Osteoblast (primary cell): ENCODE data around the gene KIF13A. TPM values are rescaled to one million over a fixed set of nuclear protein-coding genes. Genes with fewer than 3 reads are reported as not detected.

Experiments used
- DNase-seq: peaks from one replicate; pipeline ENCODE4 v3.0.0; 2011; ENCODE audit warnings: low spot score, mixed read lengths; ENCODE audit not compliant: insufficient read length; ENCODE audit errors: missing footprints
- H2AFZ ChIP-seq: 2 replicates; pipeline ENCODE4 v1.6.0; 2011; ENCODE audit warnings: mild to moderate bottlenecking, low read length
- H3K27ac ChIP-seq: 2 replicates; pipeline ENCODE4 v1.5.1; 2011; ENCODE audit warnings: mild to moderate bottlenecking, low read depth, low read length, moderate library complexity
- H3K27me3 ChIP-seq: 2 replicates; pipeline ENCODE4 v1.6.0; 2012; ENCODE audit warnings: mild to moderate bottlenecking, control low read depth, inconsistent platforms, low read length, moderate library complexity; ENCODE audit not compliant: insufficient read depth
- H3K36me3 ChIP-seq: 2 replicates; pipeline ENCODE4 v1.5.1; 2011; ENCODE audit warnings: mild to moderate bottlenecking, low read length, control low read depth, moderate library complexity; ENCODE audit not compliant: insufficient read depth
- H3K4me1 ChIP-seq: 2 replicates; pipeline ENCODE4 v1.5.1; 2011; ENCODE audit warnings: mild to moderate bottlenecking, low read length, control low read depth, moderate library complexity; ENCODE audit not compliant: insufficient read depth
- H3K4me2 ChIP-seq: 2 replicates; pipeline ENCODE4 v1.6.0; 2011; ENCODE audit warnings: mild to moderate bottlenecking, low read length; ENCODE audit not compliant: insufficient read depth
- H3K4me3 ChIP-seq: fragments of 200-600 bp; sonication (generic); 3 replicates; pipeline ENCODE4 v1.5.1; 2012; ENCODE audit warnings: mild to moderate bottlenecking, low read length, inconsistent platforms; ENCODE audit not compliant: insufficient read depth
- H3K79me2 ChIP-seq: 2 replicates; pipeline ENCODE4 v1.6.0; 2012; ENCODE audit warnings: mild to moderate bottlenecking, low read length, control low read depth, inconsistent platforms; ENCODE audit not compliant: insufficient read depth
- H3K9me3 ChIP-seq: 2 replicates; pipeline ENCODE4 v1.5.1; 2011; ENCODE audit warnings: low read depth, low read length, control low read depth
- H4K20me1 ChIP-seq: 2 replicates; pipeline ENCODE4 v1.6.0; 2012; ENCODE audit warnings: mild to moderate bottlenecking, low read length, control low read depth; ENCODE audit not compliant: insufficient read depth
- CTCF ChIP-seq: IDR thresholded peaks from 2 replicates; pipeline ENCODE4 v1.5.1; 2011; ENCODE audit warnings: mild to moderate bottlenecking, low read depth, low read length, moderate library complexity; ENCODE audit errors: extremely low read depth
- total RNA-seq: library from RNA; depleted of rRNA; stranded (reverse); fragments of >200 nt; gene quantifications from 2 replicates; pipeline ENCODE4 v1.2.3, GENCODE V29; 2012

KIF13A gene
- total RNA-seq, 1 donor = 61.5 TPM

DNA sequence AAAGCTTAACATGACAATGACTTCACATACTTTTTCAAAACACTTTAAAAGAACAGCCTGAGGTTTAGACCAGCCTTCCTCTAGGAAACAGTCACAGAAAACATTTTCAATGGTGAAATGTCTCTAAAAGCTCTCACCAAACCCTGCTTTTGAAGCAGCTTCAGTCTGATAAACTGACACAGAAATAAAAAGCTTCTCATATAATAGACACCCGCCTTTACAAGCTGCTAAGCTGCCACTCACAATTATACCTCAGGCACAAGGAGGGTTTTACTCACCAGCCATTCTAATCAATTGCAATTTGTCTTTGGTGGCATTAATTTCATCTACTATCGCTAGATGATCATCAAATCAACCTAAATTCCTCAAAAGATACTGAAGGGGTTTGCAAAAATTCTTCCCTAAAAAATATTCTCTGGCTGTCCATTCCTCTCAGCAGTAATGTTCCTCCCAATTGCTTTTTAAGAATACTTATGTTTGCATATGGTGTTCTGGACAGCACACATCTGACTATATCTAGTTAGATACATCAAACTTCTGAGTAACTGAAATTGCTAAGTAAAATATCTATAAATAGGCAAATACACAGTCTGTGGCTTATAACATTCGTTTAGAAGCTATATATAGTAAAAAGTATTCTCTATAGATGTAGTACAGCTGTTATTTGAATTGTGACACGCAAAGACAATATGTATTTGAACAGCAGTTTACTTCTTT is 29.4 kb downstream of the KIF13A start:
- no peak overlapping the region for H2AFZ ChIP-seq
- peaks cover 26% of the 10 kb centered on the region for H4K20me1 ChIP-seq
- H3K4me2 ChIP-seq = no peak overlapping the region
- H3K4me3 ChIP-seq = no peak overlapping the region
- H3K4me1 ChIP-seq = peaks cover 26% of the 10 kb centered on the region
- H3K27me3 ChIP-seq = no peaks in the 10 kb centered on the region
- H3K79me2 ChIP-seq = peaks cover 90% of the 10 kb centered on the region
- no peaks in the 10 kb centered on the region for H3K36me3 ChIP-seq
- H3K9me3 ChIP-seq = no peaks in the 10 kb centered on the region
- no peak for TF ChIP-seq CTCF
- peak overlapping the region; percentile 10 for H3K27ac ChIP-seq
- no peak for DNase-seq

DNA sequence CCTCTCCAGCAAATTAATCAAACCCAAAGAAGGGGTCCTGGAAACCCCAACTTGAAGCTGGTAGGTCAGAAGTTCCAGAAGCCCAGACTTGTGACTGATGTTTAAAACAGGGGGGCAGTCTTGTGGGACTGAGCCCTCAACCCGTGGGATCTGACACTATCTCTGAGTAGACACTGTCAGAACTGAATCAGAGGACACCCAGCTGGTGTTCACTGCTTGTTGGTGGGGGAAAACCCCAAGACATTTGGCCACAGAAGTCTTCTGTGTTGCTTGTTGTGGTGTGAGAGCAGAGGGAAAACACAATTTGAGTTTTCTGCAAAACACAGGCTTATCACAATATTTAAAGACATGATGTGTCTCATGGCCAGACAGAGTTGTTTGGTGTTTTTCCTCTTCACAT is 29.9 kb downstream of the KIF13A start:
- Histone ChIP-seq H3K27ac (peak overlapping the region; percentile 10), H3K79me2 (peaks cover 91% of the 10 kb centered on the region), H3K4me3 (no peak overlapping the region), H3K4me1 (peaks cover 24% of the 10 kb centered on the region), H3K4me2 (no peak overlapping the region), H2AFZ (no peak overlapping the region), H3K9me3 (no peaks in the 10 kb centered on the region), H4K20me1 (peaks cover 26% of the 10 kb centered on the region), H3K27me3 (no peaks in the 10 kb centered on the region), H3K36me3 (no peaks in the 10 kb centered on the region)
- no peak for TF ChIP-seq CTCF
- no peak for DNase-seq

- Histone ChIP-seq H3K9me3 (no peaks in the 10 kb centered on the region), H3K27me3 (no peaks in the 10 kb centered on the region), H2AFZ (no peak overlapping the region), H4K20me1 (peaks cover 23% of the 10 kb centered on the region), H3K27ac (peak overlapping the region; percentile 10), H3K79me2 (peaks cover 94% of the 10 kb centered on the region), H3K4me2 (no peak overlapping the region), H3K4me3 (no peak overlapping the region), H3K36me3 (no peaks in the 10 kb centered on the region), H3K4me1 (peaks cover 20% of the 10 kb centered on the region)
- no peak for TF ChIP-seq CTCF
- no peak for DNase-seq
Observed at GRCh38 chr6:17957086-17957485, 30.3 kb downstream of the KIF13A start.

GRCh38 chr6:17950095-17950494 is 37.3 kb downstream of the KIF13A start:
- Histone ChIP-seq H3K27ac (no peak overlapping the region), H3K4me2 (no peak overlapping the region), H3K9me3 (no peaks in the 10 kb centered on the region), H3K4me1 (peaks cover 9% of the 10 kb centered on the region), H3K4me3 (no peak overlapping the region), H4K20me1 (no peaks in the 10 kb centered on the region), H2AFZ (no peak overlapping the region), H3K79me2 (peaks cover 77% of the 10 kb centered on the region), H3K27me3 (no peaks in the 10 kb centered on the region), H3K36me3 (no peaks in the 10 kb centered on the region)
- no peak for DNase-seq
- no peak for TF ChIP-seq CTCF
